ENCODE data around the gene INO80B. TPM values are rescaled to one million over a fixed set of nuclear protein-coding genes. Genes with fewer than 3 reads are reported as not detected.
"Not testable (repeated sequence)": the region's sequence is repeated elsewhere in the genome, so short reads cannot be mapped to it uniquely, and the experiment has no call there.

Gene INO80B
- total RNA-seq, 1 experiment from 2014 or later = 34.2 TPM

DNA sequence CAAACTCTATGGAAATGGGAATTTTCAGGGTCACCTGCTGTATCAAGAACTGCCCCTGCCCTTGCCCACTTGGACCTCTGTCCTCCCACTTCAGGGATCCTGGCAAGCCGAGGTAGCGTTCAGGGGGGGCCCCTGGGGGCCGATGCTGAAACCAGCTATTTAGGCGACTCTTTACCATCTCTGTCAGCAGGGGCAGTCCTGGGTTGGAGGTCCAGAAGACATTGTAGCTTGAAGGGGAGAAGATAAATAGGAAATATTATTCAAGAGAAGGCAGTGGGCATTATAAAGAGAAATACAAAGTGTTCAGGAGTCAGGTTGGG is 7.9 kb downstream of the INO80B start:
- Histone ChIP-seq H3K4me2 (no peak overlapping the region), H3F3A (ENCODE audit: insufficient read depth, low read depth) (peaks cover 27% of the 10 kb centered on the region; the same call in 1 of the 2 replicates), H2AFZ (no peak overlapping the region), H3K4me1 (replicated peaks; ENCODE audit: insufficient read depth) (peaks cover 18% of the 10 kb centered on the region), H4K20me1 (ENCODE audit: insufficient read depth) (no peaks in the 10 kb centered on the region), H3K27ac (no peak overlapping the region), H3K9me3 (ENCODE audit: insufficient read depth, low read depth) (no peaks in the 10 kb centered on the region), H3K4me3 (no peak overlapping the region), H3K36me3 (ENCODE audit: low read depth) (peaks cover 15% of the 10 kb centered on the region), H3K79me2 (ENCODE audit: low read depth) (peaks cover 32% of the 10 kb centered on the region), H3K9me2 (ENCODE audit: insufficient read depth) (no peaks in the 10 kb centered on the region), H3K27me3 (ENCODE audit: insufficient read depth, low read depth) (no peaks in the 10 kb centered on the region)
- DNase-seq = no peak
- BruUV-seq (replicated peaks) = no TSS peak
- ChIA-PET POLR2A (ENCODE audit: unreplicated experiment) (no interaction called here), CTCF (no interaction called here)
- intact Hi-C loops (cut with micrococcal nuclease; ENCODE audit: unreplicated experiment) = no loop called here
- TF ChIP-seq, protein P1, sequence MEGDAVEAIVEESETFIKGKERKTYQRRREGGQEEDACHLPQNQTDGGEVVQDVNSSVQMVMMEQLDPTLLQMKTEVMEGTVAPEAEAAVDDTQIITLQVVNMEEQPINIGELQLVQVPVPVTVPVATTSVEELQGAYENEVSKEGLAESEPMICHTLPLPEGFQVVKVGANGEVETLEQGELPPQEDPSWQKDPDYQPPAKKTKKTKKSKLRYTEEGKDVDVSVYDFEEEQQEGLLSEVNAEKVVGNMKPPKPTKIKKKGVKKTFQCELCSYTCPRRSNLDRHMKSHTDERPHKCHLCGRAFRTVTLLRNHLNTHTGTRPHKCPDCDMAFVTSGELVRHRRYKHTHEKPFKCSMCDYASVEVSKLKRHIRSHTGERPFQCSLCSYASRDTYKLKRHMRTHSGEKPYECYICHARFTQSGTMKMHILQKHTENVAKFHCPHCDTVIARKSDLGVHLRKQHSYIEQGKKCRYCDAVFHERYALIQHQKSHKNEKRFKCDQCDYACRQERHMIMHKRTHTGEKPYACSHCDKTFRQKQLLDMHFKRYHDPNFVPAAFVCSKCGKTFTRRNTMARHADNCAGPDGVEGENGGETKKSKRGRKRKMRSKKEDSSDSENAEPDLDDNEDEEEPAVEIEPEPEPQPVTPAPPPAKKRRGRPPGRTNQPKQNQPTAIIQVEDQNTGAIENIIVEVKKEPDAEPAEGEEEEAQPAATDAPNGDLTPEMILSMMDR (conservative IDR thresholded peaks at IDR 0.05) = no peak
- TF ChIP-seq EZH2 (IDR thresholded peaks at IDR 0.05; ENCODE audit: low read depth) = no peak

DNA sequence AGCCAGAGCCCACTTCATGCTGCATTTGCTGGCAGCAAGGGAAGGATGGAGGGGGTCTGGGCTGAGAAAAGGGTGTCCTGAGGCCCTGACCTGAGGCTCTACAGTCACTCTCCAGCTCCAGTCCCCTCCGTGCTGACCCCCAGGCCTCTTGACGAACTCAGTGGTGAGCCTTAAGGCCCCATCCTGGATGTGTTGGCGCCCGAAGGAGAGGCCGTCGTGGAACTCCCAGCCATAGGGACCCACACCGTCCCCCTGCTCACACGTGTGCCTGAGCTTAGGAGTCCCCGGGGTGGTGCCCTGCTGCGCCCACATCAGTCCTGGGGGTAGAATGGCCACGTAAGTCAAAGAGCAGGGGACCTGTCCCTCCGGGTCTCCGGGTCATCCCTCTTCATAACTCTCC is 9.5 kb downstream of the INO80B start:
- Histone ChIP-seq H3K9me2 (ENCODE audit: insufficient read depth) (no peaks in the 10 kb centered on the region), H3K4me1 (replicated peaks; ENCODE audit: insufficient read depth) (peaks cover 16% of the 10 kb centered on the region), H3K79me2 (ENCODE audit: low read depth) (peaks cover 29% of the 10 kb centered on the region), H3K27me3 (ENCODE audit: insufficient read depth, low read depth) (no peaks in the 10 kb centered on the region), H3K27ac (0 out of 2 replicates have a peak overlapping the region, but pooled peaks have one; percentile 50), H3K9me3 (ENCODE audit: insufficient read depth, low read depth) (no peaks in the 10 kb centered on the region), H2AFZ (peak overlapping the region; percentile 87), H3K4me3 (peak overlapping the region; percentile 95), H3F3A (ENCODE audit: insufficient read depth, low read depth) (peaks cover 29% of the 10 kb centered on the region; the same call in 1 of the 2 replicates), H3K4me2 (peak overlapping the region; percentile 92), H4K20me1 (ENCODE audit: insufficient read depth) (no peaks in the 10 kb centered on the region), H3K36me3 (ENCODE audit: low read depth) (peaks cover 15% of the 10 kb centered on the region)
- CTCF ChIA-PET = no interaction called here
- no peak for DNase-seq
- intact Hi-C loops (cut with micrococcal nuclease; ENCODE audit: unreplicated experiment) = no loop called here
- no peak for TF ChIP-seq EZH2 (IDR thresholded peaks at IDR 0.05; ENCODE audit: low read depth)
- TF ChIP-seq, protein P1 (conservative IDR thresholded peaks at IDR 0.05) = no peak
- POLR2A ChIA-PET (ENCODE audit: unreplicated experiment) = interaction anchor here (0.5 to 0.7 kb wide), 2 partner anchors 43 to 310 kb away, joined by 6 to 13 read pairs; no protein-coding TSS in a partner anchor
- BruUV-seq (replicated peaks) = TSS peak; percentile 20

GRCh38 chr2:74470742-74471141 is 15.9 kb downstream of the INO80B start:
- CTCF ChIA-PET = interaction anchor here (0.6 to 0.7 kb wide), 2 partner anchors 21 to 79 kb away, joined by 4 to 9 read pairs; no protein-coding TSS in a partner anchor

More at GRCh38 chr2:74470742-74471141, 15.9 kb downstream of the INO80B start:
- H4K20me1 ChIP-seq (ENCODE audit: insufficient read depth); intact Hi-C loops (cut with micrococcal nuclease; ENCODE audit: unreplicated experiment); H3K27ac ChIP-seq; H3K9me2 ChIP-seq (ENCODE audit: insufficient read depth); H3K4me3 ChIP-seq; H3K9me3 ChIP-seq (ENCODE audit: insufficient read depth, low read depth); H3K27me3 ChIP-seq (ENCODE audit: insufficient read depth, low read depth); H2AFZ ChIP-seq; H3K79me2 ChIP-seq (ENCODE audit: low read depth); DNase-seq; BruUV-seq (replicated peaks); H3K36me3 ChIP-seq (ENCODE audit: low read depth): not testable (repeated sequence)
- Histone ChIP-seq H3K4me1 (replicated peaks; ENCODE audit: insufficient read depth) (peaks cover 15% of the 10 kb centered on the region), H3F3A (ENCODE audit: insufficient read depth, low read depth) (peaks cover 59% of the 10 kb centered on the region), H3K4me2 (peak overlapping the region; percentile 95)
- POLR2A ChIA-PET (ENCODE audit: unreplicated experiment) = interaction anchor here (0.6 kb wide), 1 partner anchor 265 kb away, joined by 19 read pairs; no protein-coding TSS in a partner anchor

Measured in PC-9 (cell line).